SK-N-SH (cell line): Measurements from ENCODE around the gene ZNF248.

Experiments
- EP300 ChIP-seq, 2 experiments: IDR thresholded peaks; 2 replicates each; pipeline versions ENCODE4 v1.4.0 to v1.6.1; 2012; ENCODE audit warnings: borderline replicate concordance in 1 of 2, low read depth in 1 of 2, low read length in 1 of 2
- POLR2AphosphoS5 ChIP-seq: IDR thresholded peaks from 2 replicates; pipeline ENCODE4 v1.6.1; 2012; ENCODE audit warnings: low read depth, low read length
- RAD21 ChIP-seq: IDR thresholded peaks from 2 replicates; pipeline ENCODE4 v1.6.1; 2012; ENCODE audit warnings: mild to moderate bottlenecking, low read length
- SIN3A ChIP-seq: IDR thresholded peaks from 2 replicates; pipeline ENCODE4 v1.6.1; 2012; ENCODE audit warnings: low read depth, mild to moderate bottlenecking, low read length, moderate library complexity, borderline replicate concordance
- TF ChIP-seq, protein P1 (sequence below): fragments of 200-600 bp; sonication (generic); IDR thresholded peaks from 2 replicates; pipeline ENCODE4 v1.6.1; 2017; ENCODE audit warnings: antibody characterized with exemption, mild to moderate bottlenecking, moderate library complexity

DNA sequence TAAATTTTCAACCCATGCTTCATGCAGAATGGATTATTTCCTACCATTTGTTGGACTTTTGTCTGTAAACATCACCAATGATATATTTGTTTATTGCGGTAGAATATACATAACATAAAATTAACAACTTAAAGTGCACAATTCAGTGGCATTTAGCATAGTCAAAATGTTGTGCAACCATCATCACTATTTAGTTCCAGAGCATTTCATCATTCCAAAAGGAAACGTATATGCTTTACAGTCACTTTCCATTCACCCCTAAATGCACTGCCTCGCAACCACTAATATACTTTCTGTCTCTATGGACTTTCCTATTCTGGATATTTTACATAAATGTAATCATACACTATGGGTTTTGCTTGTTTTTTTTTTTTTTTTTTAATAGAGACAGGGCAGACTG is 11.4 kb upstream of the ZNF248 start:
- TF ChIP-seq SIN3A (no peak), POLR2AphosphoS5 (no peak), RAD21 (no peak), EP300 (IDR thresholded peaks at IDR 0.05; ENCODE audit: borderline replicate concordance in 1 of 2, low read depth in 1 of 2, low read length in 1 of 2) (no peak)
- TF ChIP-seq, protein P1, sequence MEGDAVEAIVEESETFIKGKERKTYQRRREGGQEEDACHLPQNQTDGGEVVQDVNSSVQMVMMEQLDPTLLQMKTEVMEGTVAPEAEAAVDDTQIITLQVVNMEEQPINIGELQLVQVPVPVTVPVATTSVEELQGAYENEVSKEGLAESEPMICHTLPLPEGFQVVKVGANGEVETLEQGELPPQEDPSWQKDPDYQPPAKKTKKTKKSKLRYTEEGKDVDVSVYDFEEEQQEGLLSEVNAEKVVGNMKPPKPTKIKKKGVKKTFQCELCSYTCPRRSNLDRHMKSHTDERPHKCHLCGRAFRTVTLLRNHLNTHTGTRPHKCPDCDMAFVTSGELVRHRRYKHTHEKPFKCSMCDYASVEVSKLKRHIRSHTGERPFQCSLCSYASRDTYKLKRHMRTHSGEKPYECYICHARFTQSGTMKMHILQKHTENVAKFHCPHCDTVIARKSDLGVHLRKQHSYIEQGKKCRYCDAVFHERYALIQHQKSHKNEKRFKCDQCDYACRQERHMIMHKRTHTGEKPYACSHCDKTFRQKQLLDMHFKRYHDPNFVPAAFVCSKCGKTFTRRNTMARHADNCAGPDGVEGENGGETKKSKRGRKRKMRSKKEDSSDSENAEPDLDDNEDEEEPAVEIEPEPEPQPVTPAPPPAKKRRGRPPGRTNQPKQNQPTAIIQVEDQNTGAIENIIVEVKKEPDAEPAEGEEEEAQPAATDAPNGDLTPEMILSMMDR: no peak
